Measurements from ENCODE around the gene EFNB2. TPM values are rescaled to one million over a fixed set of nuclear protein-coding genes. Genes with fewer than 3 reads are reported as not detected.

Gene EFNB2
- total RNA-seq, 1 experiment from 2014 or later = 16.4 TPM

DNA sequence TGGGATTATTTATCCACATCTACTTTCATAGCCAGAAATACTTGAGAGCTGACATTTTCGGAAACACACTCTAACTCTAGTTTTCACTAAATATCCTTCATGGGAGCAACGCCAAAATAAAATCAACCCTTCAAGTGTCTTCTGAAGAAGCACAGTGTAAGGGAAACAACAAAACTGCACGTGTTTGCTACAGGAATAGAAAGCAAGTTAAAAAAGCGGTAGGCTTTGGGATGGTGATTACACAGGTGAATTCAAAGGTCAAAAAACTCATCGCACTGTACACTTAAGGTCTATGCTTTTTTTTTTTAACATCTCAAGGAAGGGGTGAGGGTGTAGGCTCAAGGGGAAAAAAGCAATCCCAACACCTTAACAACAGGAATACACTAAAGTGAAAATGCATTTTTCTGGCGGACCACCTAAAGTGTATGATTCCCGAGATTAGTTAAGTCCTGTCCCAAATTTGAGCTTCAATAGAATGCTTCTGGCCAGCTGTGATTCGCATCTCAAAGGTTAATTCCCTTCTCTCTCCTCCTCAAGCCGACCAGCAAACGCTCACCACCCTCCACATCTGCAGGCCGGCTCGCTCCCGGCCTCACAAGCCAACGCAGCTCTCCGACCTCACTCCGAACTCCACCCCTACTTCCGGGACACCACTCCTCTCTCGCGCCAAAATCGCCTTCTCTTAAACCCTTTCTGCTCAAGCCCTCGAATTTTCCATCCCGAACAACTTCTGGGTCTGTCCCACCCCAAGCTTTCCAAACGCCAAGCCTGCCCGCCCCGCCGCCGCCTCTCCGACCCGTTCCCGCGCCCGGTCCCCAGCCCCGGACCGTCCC is 31.4 kb upstream of the EFNB2 start:
- Histone ChIP-seq H3K9me2 (replicated peaks; ENCODE audit: low read length) (no peaks in the 10 kb centered on the region), H3K79me2 (ENCODE audit: low read length) (peaks cover 60% of the 10 kb centered on the region), H3F3A (ENCODE audit: low read length, unreplicated experiment) (no peaks in the 10 kb centered on the region), H3K4me1 (ENCODE audit: insufficient read depth, low read length) (peaks cover 20% of the 10 kb centered on the region), H3K9me3 (ENCODE audit: low read length) (no peaks in the 10 kb centered on the region), H3K4me3 (ENCODE audit: low read length) (peak overlapping the region; percentile 80), H3K9ac (ENCODE audit: low read length) (peak overlapping the region; percentile 98), H3K27me3 (ENCODE audit: low read length) (no peaks in the 10 kb centered on the region), H2AFZ (ENCODE audit: low read length) (no peak overlapping the region), H3K4me2 (ENCODE audit: low read length) (peak overlapping the region; percentile 95), H4K20me1 (ENCODE audit: low read length) (peaks cover 48% of the 10 kb centered on the region), H3K27ac (ENCODE audit: low read length) (peak overlapping the region; percentile 50; the same call in 1 of the 2 replicates), H3K36me3 (ENCODE audit: low read depth, low read length) (no peaks in the 10 kb centered on the region)
- ATAC-seq (peak; percentile 48), DNase-seq (peak; percentile 45)
- POLR2A ChIA-PET (ENCODE audit: unreplicated experiment) = interaction anchor here (0.7 kb wide), 1 partner anchor 31 kb away, joined by 3 read pairs; the partner anchor contains the start of gene EFNB2
- no TSS peak for BruUV-seq (replicated peaks)
- CTCF ChIA-PET = no interaction called here
- intact Hi-C loops (cut with micrococcal nuclease) = loop anchor here (2.0 kb wide), 1 partner anchor 54 kb away; no protein-coding TSS in a partner anchor
- TF ChIP-seq EZH2phosphoT487 (IDR thresholded peaks at IDR 0.05; ENCODE audit: borderline replicate concordance, low read length) (no peak), EZH2 (IDR thresholded peaks at IDR 0.05; ENCODE audit: low read length, unreplicated experiment) (no peak)
- TF ChIP-seq, protein P1, sequence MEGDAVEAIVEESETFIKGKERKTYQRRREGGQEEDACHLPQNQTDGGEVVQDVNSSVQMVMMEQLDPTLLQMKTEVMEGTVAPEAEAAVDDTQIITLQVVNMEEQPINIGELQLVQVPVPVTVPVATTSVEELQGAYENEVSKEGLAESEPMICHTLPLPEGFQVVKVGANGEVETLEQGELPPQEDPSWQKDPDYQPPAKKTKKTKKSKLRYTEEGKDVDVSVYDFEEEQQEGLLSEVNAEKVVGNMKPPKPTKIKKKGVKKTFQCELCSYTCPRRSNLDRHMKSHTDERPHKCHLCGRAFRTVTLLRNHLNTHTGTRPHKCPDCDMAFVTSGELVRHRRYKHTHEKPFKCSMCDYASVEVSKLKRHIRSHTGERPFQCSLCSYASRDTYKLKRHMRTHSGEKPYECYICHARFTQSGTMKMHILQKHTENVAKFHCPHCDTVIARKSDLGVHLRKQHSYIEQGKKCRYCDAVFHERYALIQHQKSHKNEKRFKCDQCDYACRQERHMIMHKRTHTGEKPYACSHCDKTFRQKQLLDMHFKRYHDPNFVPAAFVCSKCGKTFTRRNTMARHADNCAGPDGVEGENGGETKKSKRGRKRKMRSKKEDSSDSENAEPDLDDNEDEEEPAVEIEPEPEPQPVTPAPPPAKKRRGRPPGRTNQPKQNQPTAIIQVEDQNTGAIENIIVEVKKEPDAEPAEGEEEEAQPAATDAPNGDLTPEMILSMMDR (conservative IDR thresholded peaks at IDR 0.05; ENCODE audit: low read depth, low read length) = no peak

DNA sequence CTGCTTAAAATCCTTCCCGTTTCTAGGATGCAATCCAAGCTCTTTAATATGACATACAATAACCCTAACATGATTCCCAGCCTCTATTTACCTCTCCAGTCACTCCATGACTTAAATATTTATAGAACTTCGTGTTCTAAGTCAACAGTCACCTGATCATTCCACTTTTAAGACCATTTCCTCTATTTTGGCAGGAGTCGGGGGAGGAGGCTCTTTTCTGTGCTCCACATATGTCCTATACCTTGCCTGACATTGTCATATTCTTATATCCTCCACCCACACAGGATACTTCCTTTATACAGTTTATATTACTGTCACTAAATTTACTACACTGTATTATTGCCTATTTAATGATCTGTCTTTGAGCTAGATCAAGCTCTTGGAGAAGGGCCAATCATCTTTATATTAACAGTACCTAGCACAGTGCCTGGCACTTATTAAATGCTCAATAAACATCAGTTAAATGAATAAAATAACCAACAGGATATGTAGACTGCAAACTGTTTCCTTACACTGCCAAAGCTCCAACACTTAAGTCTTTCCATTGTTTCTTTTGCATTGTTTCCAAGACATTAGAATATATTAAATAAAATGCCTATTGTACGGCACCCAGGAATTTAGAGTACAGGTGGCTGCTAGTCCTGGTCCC is 29.8 kb upstream of the EFNB2 start:
- H3K4me2 ChIP-seq (ENCODE audit: low read length) = peak overlapping the region; percentile 95
- no peaks in the 10 kb centered on the region for H3K9me3 ChIP-seq (ENCODE audit: low read length)
- DNase-seq (no peak), ATAC-seq (no peak)
- peaks cover 20% of the 10 kb centered on the region for H3K4me1 ChIP-seq (ENCODE audit: insufficient read depth, low read length)
- TF ChIP-seq EZH2phosphoT487 (IDR thresholded peaks at IDR 0.05; ENCODE audit: borderline replicate concordance, low read length) (no peak), EZH2 (IDR thresholded peaks at IDR 0.05; ENCODE audit: low read length, unreplicated experiment) (no peak)
- TF ChIP-seq, protein P1 (conservative IDR thresholded peaks at IDR 0.05; ENCODE audit: low read depth, low read length) = no peak
- no peaks in the 10 kb centered on the region for H3K27me3 ChIP-seq (ENCODE audit: low read length)
- peak overlapping the region; percentile 98; the same call in 1 of the 2 replicates for H3K9ac ChIP-seq (ENCODE audit: low read length)
- peak overlapping the region; percentile 80 for H3K4me3 ChIP-seq (ENCODE audit: low read length)
- no peaks in the 10 kb centered on the region for H3K36me3 ChIP-seq (ENCODE audit: low read depth, low read length)
- peaks cover 76% of the 10 kb centered on the region for H3K79me2 ChIP-seq (ENCODE audit: low read length)
- H3K9me2 ChIP-seq (replicated peaks; ENCODE audit: low read length) = no peaks in the 10 kb centered on the region
- intact Hi-C loops (cut with micrococcal nuclease) = no loop called here
- ChIA-PET POLR2A (ENCODE audit: unreplicated experiment) (interaction anchor here (0.6 kb wide), 1 partner anchor 1295 kb away, joined by 3 read pairs; no protein-coding TSS in a partner anchor), CTCF (no interaction called here)
- no peaks in the 10 kb centered on the region for H3F3A ChIP-seq (ENCODE audit: low read length, unreplicated experiment)
- BruUV-seq (replicated peaks) = no TSS peak
- no peak overlapping the region for H2AFZ ChIP-seq (ENCODE audit: low read length)
- H3K27ac ChIP-seq (ENCODE audit: low read length) = no peak overlapping the region
- H4K20me1 ChIP-seq (ENCODE audit: low read length) = peaks cover 64% of the 10 kb centered on the region
